Breast epithelium (tissue), 3 donors: ENCODE results near the gene DFFB.

Experiments used
- POLR2A ChIP-seq: fragments of 450-650 bp; IDR thresholded peaks from one replicate; pipeline ENCODE4 v1.6.1; 2016; ENCODE audit warnings: antibody characterized with exemption, mild to moderate bottlenecking, moderate library complexity
- POLR2AphosphoS5 ChIP-seq, 3 donors: sonication (generic); formaldehyde crosslinking; IDR thresholded peaks; one replicate each; pipeline ENCODE4 v1.6.1; 2017; ENCODE audit warnings: antibody characterized with exemption in 3 of 3
- TF ChIP-seq, protein P1 (sequence below), 3 donors: fragments of 450-650 bp; IDR thresholded peaks; one replicate each; pipeline ENCODE4 v1.5.1; 2016 to 2017; ENCODE audit warnings: antibody characterized with exemption in 3 of 3, mild to moderate bottlenecking in 3 of 3, moderate library complexity in 3 of 3

DNA sequence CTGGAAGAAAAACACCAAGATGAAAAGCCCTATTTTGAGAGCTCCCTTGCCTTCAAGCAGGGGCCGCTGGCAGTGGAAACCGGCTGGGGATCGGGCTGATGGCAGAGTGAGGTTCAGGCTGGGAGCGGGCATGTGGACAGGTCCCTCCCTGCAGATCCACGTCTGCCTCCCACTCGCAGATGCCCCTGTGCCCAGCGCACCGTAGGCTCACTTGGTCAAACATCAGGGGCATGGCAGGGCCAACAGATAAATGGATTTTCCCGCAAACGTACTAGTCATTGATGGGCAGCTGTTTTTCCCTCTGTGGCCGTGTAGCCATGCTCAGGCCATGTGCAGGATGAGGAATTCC, 49.4 kb downstream of the DFFB start:
- TF ChIP-seq, protein P1, sequence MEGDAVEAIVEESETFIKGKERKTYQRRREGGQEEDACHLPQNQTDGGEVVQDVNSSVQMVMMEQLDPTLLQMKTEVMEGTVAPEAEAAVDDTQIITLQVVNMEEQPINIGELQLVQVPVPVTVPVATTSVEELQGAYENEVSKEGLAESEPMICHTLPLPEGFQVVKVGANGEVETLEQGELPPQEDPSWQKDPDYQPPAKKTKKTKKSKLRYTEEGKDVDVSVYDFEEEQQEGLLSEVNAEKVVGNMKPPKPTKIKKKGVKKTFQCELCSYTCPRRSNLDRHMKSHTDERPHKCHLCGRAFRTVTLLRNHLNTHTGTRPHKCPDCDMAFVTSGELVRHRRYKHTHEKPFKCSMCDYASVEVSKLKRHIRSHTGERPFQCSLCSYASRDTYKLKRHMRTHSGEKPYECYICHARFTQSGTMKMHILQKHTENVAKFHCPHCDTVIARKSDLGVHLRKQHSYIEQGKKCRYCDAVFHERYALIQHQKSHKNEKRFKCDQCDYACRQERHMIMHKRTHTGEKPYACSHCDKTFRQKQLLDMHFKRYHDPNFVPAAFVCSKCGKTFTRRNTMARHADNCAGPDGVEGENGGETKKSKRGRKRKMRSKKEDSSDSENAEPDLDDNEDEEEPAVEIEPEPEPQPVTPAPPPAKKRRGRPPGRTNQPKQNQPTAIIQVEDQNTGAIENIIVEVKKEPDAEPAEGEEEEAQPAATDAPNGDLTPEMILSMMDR (IDR thresholded peaks at IDR 0.05), result no peak
- TF ChIP-seq POLR2A (no peak), POLR2AphosphoS5 (IDR thresholded peaks at IDR 0.05) (no peak)
